ENCODE results near the gene GRK4.

The GRK4 gene

DNA sequence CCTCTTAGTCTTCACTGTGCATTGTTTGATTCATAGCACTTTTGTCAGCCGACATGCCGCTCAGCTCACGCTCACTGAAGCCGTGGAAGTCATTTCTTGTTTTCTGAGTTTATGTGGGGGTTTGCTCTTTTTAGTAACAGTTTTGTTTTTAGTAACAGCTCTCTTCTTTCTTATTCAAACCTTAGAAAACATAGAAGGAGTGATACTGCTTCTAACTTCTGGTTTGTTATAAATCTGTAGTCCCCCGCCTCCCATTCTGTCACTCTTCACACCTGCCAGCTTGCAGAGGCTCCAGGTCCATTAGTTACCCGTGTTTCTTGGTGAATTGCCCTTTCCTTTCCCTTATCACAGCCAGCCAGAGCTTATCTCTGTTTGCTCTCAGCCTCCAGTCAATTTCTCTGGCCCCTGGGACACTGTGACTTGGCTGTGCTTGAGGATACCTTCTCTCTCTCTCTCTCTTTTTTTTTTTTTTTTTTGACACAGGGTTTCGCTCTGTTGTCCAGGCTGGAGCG, 50.5 kb downstream of the GRK4 start:
- DNase-seq (ENCODE audit: low read depth) = no peak

- DNase-seq (ENCODE audit: low read depth) = no peak
Observed at GRCh38 chr4:3016961-3017360, 53.6 kb downstream of the GRK4 start.

DNA sequence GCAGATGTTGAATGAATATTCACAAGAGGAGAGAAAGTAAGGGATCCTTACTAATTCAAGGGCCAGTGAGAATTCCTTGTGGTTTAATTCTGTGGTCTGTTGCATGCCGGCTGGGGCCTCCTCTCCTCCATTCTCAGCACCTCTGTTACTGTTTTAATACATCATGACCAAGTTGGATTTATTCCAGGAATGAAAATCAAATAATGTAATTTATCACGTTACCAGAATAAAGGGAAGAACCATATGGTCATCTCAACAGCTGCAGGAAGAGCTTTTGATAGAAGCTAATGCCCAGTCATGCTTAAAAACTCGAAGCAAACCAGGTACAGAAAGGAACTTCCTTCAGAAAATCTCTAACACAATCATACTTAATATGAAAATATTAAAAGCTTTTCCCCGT, 54.1 kb downstream of the GRK4 start:
- no peak for DNase-seq (ENCODE audit: low read depth)

DNA sequence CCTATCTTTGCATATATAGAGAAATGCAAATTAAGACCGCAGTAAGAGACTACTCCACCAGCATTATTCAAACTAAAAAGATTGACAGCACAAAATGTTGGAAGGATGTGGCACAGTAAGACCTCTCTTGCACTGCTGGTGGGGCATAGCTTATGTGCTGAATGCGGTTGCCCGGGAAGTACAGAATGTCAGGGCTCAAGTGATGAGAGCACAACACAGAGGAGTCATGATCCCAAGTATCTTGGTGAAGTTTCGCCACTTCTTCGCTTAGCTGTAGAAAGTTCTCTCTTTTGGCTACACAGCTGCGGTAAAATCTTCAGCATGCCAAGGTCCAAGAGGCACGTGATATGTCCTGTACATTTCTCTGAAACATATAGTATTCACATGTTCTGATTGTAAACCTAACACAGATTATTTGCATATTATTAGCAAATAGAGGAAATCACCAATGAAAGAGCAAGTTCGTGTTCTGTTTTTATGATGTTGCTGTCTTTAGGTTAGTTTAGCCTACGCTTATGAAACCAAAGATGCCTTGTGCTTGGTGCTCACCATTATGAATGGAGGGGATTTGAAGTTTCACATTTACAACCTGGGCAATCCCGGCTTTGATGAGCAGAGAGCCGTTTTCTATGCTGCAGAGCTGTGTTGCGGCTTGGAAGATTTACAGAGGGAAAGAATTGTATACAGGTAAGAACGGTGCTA, 55.9 kb downstream of the GRK4 start:
- DNase-seq (ENCODE audit: low read depth) = no peak

GRCh38 chr4:3021127-3021526, 57.8 kb downstream of the GRK4 start:
- DNase-seq (ENCODE audit: low read depth) = no peak

GRCh38 chr4:3021627-3022026, 58.3 kb downstream of the GRK4 start:
- DNase-seq (ENCODE audit: low read depth) = no peak

DNA sequence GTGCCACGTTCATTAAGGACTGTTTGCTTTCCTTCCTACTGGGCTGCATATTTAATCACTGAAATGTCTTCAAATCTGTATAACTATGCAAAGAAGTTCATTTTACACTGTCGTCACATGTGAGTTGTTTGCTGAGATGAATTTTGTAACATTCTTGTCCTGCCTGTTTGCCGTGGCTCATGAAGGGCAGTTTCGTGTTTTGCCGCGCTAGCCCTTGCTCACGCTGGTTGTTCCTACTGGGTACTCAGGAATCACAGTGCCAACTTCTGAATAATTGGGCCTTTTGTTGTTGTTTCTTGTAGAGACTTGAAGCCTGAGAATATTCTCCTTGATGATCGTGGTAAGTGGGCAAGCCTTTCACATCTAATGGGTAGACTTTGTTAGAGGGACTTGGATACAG, 58.7 kb downstream of the GRK4 start:
- DNase-seq (ENCODE audit: low read depth) = no peak

GRCh38 chr4:3022651-3023050, 59.3 kb downstream of the GRK4 start:
- no peak for DNase-seq (ENCODE audit: low read depth)

GRCh38 chr4:3025881-3026280, 62.5 kb downstream of the GRK4 start:
- DNase-seq (ENCODE audit: low read depth) = no peak

DNA sequence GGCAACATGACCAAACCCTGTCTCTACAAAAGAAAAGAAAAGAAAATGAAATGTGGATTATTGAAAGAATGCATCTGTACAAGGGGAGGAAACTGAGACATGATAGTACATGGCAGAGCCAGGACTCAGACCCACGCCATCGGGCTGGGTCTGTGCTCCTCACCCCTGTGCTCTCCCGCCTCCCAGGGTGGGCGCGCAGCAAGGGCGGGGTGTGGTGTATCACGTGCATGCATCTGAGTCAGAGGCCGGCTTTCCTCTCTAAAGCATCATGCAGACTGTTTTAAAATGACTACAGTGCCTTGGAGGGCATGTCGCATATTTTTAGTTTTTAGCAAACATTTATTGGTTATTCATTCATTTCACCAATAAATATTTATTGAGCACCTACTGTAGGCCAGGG, 63.2 kb downstream of the GRK4 start:
- no peak for DNase-seq (ENCODE audit: low read depth)

GRCh38 chr4:3029464-3029863, 66.1 kb downstream of the GRK4 start:
- DNase-seq (ENCODE audit: low read depth) = no peak

- no peak for DNase-seq (ENCODE audit: low read depth)
Observed at GRCh38 chr4:3030566-3031356, 67.4 kb downstream of the GRK4 start.

GRCh38 chr4:3031357-3032082, 68.1 kb downstream of the GRK4 start:
- no peak for DNase-seq (ENCODE audit: low read depth)

DNA sequence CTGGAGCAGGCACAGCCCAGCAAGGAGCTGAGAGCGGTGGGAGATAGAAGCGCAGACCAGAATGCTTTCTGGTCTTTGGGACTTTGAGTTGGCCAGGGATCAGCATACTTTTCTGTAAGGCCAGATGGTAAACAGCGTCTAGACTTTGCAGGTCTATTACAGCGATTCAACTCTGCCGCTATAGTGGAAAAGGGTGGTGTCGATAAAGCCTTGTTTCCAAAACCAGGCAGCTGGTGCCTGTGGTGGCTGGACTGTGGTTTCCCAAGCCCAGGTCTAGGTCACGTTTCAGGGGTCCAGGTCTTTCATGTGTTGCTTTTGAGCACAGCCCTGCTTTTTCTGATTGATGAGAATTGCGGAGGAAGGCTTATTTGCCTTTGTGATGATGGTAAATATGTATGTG, 70.9 kb downstream of the GRK4 start:
- no peak for DNase-seq (ENCODE audit: low read depth)

DNA sequence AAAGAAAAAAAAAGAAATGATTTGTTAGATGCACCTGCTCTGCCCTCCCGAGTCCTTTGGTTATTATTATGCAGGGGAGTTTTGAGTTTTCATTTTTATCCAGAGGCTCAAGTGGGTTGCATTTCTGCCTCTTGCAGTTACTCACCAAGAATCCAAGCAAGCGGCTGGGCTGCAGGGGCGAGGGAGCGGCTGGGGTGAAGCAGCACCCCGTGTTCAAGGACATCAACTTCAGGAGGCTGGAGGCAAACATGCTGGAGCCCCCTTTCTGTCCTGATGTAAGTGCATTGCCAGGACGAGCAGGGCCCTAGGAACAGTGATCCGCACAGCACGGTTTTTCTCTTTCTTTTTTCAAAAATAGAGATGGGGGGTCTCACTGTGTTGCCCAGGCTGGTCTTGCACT, 71.9 kb downstream of the GRK4 start:
- no peak for DNase-seq (ENCODE audit: low read depth)

DNA sequence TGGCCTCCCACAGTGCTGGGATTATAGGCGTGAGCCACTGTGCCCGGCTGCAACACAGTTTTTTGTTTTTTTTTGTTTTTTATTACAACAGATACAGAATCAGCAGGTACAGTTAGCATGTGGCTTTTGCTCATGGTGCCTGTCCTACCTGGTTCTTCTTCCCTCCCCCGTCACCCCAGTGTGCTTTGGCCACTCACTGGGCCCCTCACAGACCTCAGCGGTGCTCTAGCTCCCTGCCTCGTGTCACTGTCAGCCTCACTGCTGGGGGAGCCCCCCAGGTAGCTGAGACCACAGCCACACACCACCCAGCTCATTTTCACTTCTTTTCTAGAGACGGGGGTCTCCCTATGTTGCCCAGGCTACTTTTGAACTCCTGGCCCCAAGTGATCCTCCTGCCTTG, 72.3 kb downstream of the GRK4 start:
- no peak for DNase-seq (ENCODE audit: low read depth)

DNA sequence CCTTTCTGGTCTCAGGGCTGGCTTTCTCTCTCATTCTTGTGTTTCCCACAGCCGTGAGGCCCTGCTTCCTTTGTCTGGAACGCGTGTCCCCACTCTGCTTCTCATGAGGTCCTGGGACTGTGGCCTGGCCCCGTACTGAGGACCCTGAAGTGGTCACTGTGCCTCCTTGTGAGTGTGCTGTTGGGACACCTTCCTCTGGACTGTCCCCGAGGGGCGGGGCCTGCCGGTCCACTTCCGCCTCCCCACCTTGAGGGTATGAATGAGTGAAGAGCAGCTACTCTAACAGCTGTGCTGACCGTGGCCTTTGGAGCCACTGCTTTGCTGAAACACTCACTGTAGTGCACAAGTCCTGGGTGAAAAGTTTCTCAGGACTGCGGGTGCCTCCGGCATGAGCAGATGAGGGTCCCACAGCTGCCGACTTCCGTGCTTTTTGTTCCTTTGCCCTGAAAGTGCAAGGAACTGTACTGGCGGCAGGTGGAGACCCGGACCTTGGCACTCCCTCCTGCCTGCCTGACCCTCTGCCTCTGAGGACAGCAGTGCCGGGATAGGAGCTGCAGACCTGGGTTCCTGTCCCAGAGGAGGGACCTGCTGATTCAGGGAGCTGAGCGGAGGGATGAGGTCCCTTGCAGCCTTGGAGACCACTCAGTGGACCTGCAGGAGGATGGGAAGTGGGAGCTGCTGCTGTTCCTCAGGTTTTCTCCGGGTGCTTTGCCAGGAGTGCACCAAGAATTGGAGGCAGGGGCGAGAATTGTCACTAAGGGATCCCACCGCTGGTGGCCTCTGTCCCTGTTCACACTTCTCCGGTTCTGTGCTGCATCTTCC, 73.0 kb downstream of the GRK4 start:
- DNase-seq (ENCODE audit: low read depth) = no peak

- no peak for DNase-seq (ENCODE audit: low read depth)
Observed at GRCh38 chr4:3037957-3038461, 74.6 kb downstream of the GRK4 start.

GRCh38 chr4:3039706-3040366, 76.5 kb downstream of the GRK4 start:
- DNase-seq (ENCODE audit: low read depth) = no peak

- no peak for DNase-seq (ENCODE audit: low read depth)
Observed at GRCh38 chr4:3040452-3041191, 77.3 kb downstream of the GRK4 start.

Data from iris pigment epithelial cell (primary cell).